PFSK-1 (cell line): ENCODE data around the gene SFT2D2.

Experiments
- POLR2AphosphoS5 ChIP-seq: IDR thresholded peaks from 2 replicates; pipeline ENCODE4 v1.6.1; 2012; ENCODE audit warnings: low read depth, mild to moderate bottlenecking, control low read depth, low read length, moderate library complexity
- SIN3A ChIP-seq: IDR thresholded peaks from 2 replicates; pipeline ENCODE4 v1.6.1; 2012; ENCODE audit warnings: mild to moderate bottlenecking, low read length, moderate library complexity, borderline replicate concordance; ENCODE audit not compliant: insufficient read depth
- TF ChIP-seq, protein P1 (sequence below), 2 experiments: IDR thresholded peaks; 2 replicates each; pipeline versions ENCODE4 v1.6.1 to v1.8.0; 2011 to 2012; ENCODE audit warnings: low read depth in 2 of 2, low read length in 2 of 2, control low read depth in 1 of 2, inconsistent platforms in 1 of 2, mild to moderate bottlenecking in 1 of 2, moderate library complexity in 1 of 2; ENCODE audit not compliant: insufficient read depth in 1 of 2

DNA sequence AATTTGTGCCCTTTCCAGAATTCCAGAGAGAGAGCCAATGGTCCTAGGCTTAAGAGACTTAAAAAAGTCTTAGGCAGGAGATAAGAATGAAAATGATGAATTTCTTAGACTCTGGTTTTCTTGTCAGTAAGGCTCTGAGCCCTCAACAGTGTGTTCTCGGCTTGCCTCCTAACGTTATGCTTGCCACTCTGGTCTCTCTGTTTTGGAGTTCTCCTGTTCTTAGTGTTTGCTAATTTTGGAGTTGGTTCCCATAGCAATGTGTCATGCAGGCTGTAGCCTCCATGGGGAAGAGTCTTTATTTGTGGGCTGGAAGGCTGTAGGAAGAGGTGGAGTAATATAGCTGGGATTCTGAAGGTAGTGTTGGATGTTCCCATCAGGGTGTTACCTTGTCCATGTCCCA lies 74.8 kb downstream of the SFT2D2 start:
- TF ChIP-seq, protein P1, sequence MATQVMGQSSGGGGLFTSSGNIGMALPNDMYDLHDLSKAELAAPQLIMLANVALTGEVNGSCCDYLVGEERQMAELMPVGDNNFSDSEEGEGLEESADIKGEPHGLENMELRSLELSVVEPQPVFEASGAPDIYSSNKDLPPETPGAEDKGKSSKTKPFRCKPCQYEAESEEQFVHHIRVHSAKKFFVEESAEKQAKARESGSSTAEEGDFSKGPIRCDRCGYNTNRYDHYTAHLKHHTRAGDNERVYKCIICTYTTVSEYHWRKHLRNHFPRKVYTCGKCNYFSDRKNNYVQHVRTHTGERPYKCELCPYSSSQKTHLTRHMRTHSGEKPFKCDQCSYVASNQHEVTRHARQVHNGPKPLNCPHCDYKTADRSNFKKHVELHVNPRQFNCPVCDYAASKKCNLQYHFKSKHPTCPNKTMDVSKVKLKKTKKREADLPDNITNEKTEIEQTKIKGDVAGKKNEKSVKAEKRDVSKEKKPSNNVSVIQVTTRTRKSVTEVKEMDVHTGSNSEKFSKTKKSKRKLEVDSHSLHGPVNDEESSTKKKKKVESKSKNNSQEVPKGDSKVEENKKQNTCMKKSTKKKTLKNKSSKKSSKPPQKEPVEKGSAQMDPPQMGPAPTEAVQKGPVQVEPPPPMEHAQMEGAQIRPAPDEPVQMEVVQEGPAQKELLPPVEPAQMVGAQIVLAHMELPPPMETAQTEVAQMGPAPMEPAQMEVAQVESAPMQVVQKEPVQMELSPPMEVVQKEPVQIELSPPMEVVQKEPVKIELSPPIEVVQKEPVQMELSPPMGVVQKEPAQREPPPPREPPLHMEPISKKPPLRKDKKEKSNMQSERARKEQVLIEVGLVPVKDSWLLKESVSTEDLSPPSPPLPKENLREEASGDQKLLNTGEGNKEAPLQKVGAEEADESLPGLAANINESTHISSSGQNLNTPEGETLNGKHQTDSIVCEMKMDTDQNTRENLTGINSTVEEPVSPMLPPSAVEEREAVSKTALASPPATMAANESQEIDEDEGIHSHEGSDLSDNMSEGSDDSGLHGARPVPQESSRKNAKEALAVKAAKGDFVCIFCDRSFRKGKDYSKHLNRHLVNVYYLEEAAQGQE (IDR thresholded peaks at IDR 0.05; ENCODE audit: insufficient read depth in 1 of 2, low read depth in 2 of 2, low read length in 2 of 2) = no peak
- TF ChIP-seq SIN3A (no peak), POLR2AphosphoS5 (no peak)
